Fibroblast of lung (primary cell): ENCODE results near the gene YKT6. TPM values are rescaled to one million over a fixed set of nuclear protein-coding genes. Genes with fewer than 3 reads are reported as not detected.

Source experiments
- DNase-seq, 2 donors: peaks; one replicate each; pipeline versions ENCODE4 v3.0.0 to v3.0.0-alpha.2; 2010; ENCODE audit warnings: low read depth in 2 of 2
- H2AFZ ChIP-seq: 2 replicates; pipeline ENCODE4 v1.5.1; 2012; ENCODE audit warnings: low read length, control low read depth, inconsistent platforms
- H3K27ac ChIP-seq: 2 replicates; pipeline ENCODE4 v1.5.1; 2011; ENCODE audit warnings: low read length, control low read depth; ENCODE audit not compliant: insufficient read depth
- H3K27me3 ChIP-seq: 2 replicates; pipeline ENCODE4 v1.5.1; 2011; ENCODE audit warnings: mild to moderate bottlenecking, low read length; ENCODE audit not compliant: control insufficient read depth, insufficient read depth
- H3K36me3 ChIP-seq: 2 replicates; pipeline ENCODE4 v1.5.1; 2011; ENCODE audit warnings: low read length; ENCODE audit not compliant: control insufficient read depth, insufficient read depth
- H3K4me1 ChIP-seq: 2 replicates; pipeline ENCODE4 v1.5.1; 2011; ENCODE audit warnings: low read length; ENCODE audit not compliant: control insufficient read depth, insufficient read depth; ENCODE audit errors: extremely low read depth
- H3K4me2 ChIP-seq: 2 replicates; pipeline ENCODE4 v1.5.1; 2011; ENCODE audit warnings: low read length, control low read depth; ENCODE audit not compliant: insufficient read depth; ENCODE audit errors: extremely low read depth
- H3K4me3 ChIP-seq, 4 experiments: fragments of 200-600 bp in 1 of 4; sonication (generic) in 1 of 4; replicated peaks in 1 of 4; 2 replicates each; pipeline ENCODE4 v1.5.1; 2011 to 2016; ENCODE audit warnings: low read length in 4 of 4, low read depth in 3 of 4, mild to moderate bottlenecking in 3 of 4, control low read depth in 2 of 4, inconsistent platforms in 1 of 4, mixed read lengths in 1 of 4; ENCODE audit not compliant: insufficient read depth in 1 of 4; ENCODE audit errors: control extremely low read depth in 1 of 4
- H3K79me2 ChIP-seq: 2 replicates; pipeline ENCODE4 v1.5.1; 2012; ENCODE audit warnings: mild to moderate bottlenecking, low read length, inconsistent platforms; ENCODE audit not compliant: control insufficient read depth, insufficient read depth
- H3K9ac ChIP-seq: 2 replicates; pipeline ENCODE4 v1.5.1; 2011; ENCODE audit warnings: mild to moderate bottlenecking, low read length, control low read depth; ENCODE audit not compliant: insufficient read depth
- H3K9me3 ChIP-seq: 2 replicates; pipeline ENCODE4 v1.5.1; 2012; ENCODE audit warnings: low read depth, low read length; ENCODE audit not compliant: control insufficient read depth, insufficient read depth
- H4K20me1 ChIP-seq: 2 replicates; pipeline ENCODE4 v1.5.1; 2011; ENCODE audit warnings: low read length; ENCODE audit not compliant: control insufficient read depth, insufficient read depth; ENCODE audit errors: extremely low read depth
- EZH2 ChIP-seq: IDR thresholded peaks from 2 replicates; pipeline ENCODE4 v1.5.1; 2012; ENCODE audit warnings: low read length, control low read depth, mild to moderate bottlenecking; ENCODE audit errors: missing control alignments
- polyA plus RNA-seq, 2 donors: library from polyadenylated mRNA; depleted of rRNA in 1 of 2; stranded (reverse) in 1 of 2; unstranded in 1 of 2; fragments of >200 nt; gene quantifications; 2 replicates each; pipeline ENCODE4 v1.2.1, GENCODE V29; 2011 to 2012; ENCODE audit warnings: missing spikeins in 1 of 2
- total RNA-seq: library from RNA; depleted of rRNA; stranded (reverse); fragments of >200 nt; gene quantifications from 2 replicates; pipeline ENCODE4 v1.2.1, GENCODE V29; 2014
- TF ChIP-seq, protein P1 (sequence below), 2 donors: IDR thresholded peaks in 1 of 2; conservative IDR thresholded peaks in 1 of 2; 1 replicate in 1 of 2; 2 replicates in 1 of 2; pipeline ENCODE4 v1.5.1; 2011 to 2012; ENCODE audit warnings: low read length in 2 of 2, control low read depth in 1 of 2, inconsistent platforms in 1 of 2, low read depth in 1 of 2, mild to moderate bottlenecking in 1 of 2

YKT6 gene
- total and polyA plus RNA-seq, 2 donors (not counting 1 experiment from before 2014, with no cell fraction given) = 90.0 to 99.0 TPM

DNA sequence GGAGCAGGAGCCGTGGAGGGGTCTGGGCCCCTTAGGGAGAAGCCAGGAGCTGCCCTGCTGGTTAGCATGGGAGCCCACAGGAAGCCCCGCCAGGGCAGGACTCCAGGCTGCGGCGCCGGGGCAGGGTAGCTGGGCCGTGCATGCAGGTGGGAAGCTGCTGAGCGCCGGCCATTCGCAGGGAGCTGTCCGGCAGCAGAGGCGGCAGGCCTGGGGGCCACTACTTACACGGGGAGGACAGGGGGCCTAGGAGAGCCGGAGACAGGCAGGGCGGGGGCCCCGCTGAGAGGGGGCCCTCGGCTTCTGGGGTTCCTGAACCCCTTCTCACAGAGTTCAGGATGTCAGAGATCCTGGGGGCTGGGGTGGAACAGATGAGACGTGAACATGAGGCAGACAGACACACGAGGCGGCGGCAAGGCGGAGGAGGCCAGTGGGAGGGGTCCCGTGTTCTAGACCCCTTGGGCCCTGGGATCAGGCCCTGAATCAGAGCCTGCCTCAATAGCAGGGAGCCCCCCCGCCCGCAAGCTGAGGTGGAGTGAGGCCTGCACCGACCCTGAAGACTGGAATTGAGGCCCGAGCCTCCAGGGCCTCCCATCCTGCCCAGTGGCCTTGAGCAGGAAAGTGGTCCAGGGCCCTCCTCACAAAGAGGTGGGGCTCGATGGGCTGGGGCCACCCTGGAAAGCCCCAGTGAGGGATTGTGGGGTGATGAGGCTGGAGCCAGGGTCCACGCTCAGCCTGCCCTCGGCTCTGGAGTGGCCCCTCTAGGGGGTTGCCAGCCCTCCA is 28.0 kb downstream of the YKT6 start:
- H3K9ac ChIP-seq = no peak overlapping the region
- H3K4me2 ChIP-seq = no peak overlapping the region

DNA sequence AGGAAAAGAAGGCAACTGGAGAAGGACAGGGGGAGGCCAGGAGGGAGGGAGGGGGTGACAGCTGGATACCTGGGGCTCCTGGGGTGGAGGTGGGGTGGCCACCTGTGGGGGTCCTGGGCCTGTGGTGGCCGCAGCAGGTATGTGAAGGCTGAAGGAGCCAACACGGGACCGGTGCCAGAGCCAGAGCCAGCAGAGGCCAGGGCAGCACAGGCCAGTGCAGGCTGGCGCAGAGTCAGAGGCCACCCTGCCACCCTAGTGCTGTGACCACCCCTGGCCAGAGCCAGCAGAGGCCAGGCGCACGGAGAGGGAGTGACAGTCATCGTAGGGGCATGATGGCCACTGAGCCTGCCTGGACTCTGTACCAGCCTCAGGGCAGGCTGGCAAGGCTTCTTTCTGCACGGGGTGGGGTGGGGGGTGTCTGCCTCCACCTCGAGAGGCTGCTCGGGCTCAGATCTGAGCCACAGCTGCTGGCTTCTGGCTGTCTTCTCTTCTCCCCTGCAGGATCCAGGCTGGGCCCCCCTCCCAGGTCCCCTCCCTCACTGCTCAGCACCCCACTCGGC is 28.8 kb downstream of the YKT6 start:
- no peak overlapping the region for H3K27ac ChIP-seq
- no peak for DNase-seq
- H3K4me2 ChIP-seq = no peak overlapping the region
- no peaks in the 10 kb centered on the region for H3K79me2 ChIP-seq
- no peak overlapping the region for H3K9ac ChIP-seq
- H3K9me3 ChIP-seq = no peaks in the 10 kb centered on the region
- no peaks in the 10 kb centered on the region for H3K36me3 ChIP-seq
- H3K4me1 ChIP-seq = no peaks in the 10 kb centered on the region
- H3K4me3 ChIP-seq = no peak overlapping the region
- H4K20me1 ChIP-seq = no peaks in the 10 kb centered on the region
- H3K27me3 ChIP-seq = peaks cover 16% of the 10 kb centered on the region
- no peak overlapping the region for H2AFZ ChIP-seq
- TF ChIP-seq, protein P1, sequence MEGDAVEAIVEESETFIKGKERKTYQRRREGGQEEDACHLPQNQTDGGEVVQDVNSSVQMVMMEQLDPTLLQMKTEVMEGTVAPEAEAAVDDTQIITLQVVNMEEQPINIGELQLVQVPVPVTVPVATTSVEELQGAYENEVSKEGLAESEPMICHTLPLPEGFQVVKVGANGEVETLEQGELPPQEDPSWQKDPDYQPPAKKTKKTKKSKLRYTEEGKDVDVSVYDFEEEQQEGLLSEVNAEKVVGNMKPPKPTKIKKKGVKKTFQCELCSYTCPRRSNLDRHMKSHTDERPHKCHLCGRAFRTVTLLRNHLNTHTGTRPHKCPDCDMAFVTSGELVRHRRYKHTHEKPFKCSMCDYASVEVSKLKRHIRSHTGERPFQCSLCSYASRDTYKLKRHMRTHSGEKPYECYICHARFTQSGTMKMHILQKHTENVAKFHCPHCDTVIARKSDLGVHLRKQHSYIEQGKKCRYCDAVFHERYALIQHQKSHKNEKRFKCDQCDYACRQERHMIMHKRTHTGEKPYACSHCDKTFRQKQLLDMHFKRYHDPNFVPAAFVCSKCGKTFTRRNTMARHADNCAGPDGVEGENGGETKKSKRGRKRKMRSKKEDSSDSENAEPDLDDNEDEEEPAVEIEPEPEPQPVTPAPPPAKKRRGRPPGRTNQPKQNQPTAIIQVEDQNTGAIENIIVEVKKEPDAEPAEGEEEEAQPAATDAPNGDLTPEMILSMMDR (conservative IDR thresholded peaks at IDR 0.05 in 1 of 2, IDR thresholded peaks at IDR 0.05 in 1 of 2; ENCODE audit: low read depth in 1 of 2, low read length in 2 of 2) = no peak
- no peak for TF ChIP-seq EZH2

More for the DNA sequence above, 28.0 kb downstream of the YKT6 start:
- no peaks in the 10 kb centered on the region for H3K79me2 ChIP-seq
- DNase-seq = no peak
- peaks cover 19% of the 10 kb centered on the region for H3K27me3 ChIP-seq
- TF ChIP-seq EZH2 = no peak
- TF ChIP-seq, protein P1 (conservative IDR thresholded peaks at IDR 0.05 in 1 of 2, IDR thresholded peaks at IDR 0.05 in 1 of 2; ENCODE audit: low read depth in 1 of 2, low read length in 2 of 2) = no peak
- H3K9me3 ChIP-seq = no peaks in the 10 kb centered on the region
- no peak overlapping the region for H2AFZ ChIP-seq
- H3K4me1 ChIP-seq = no peaks in the 10 kb centered on the region
- H3K4me3 ChIP-seq = no peak overlapping the region
- H4K20me1 ChIP-seq = no peaks in the 10 kb centered on the region
- no peaks in the 10 kb centered on the region for H3K36me3 ChIP-seq
- no peak overlapping the region for H3K27ac ChIP-seq

DNA sequence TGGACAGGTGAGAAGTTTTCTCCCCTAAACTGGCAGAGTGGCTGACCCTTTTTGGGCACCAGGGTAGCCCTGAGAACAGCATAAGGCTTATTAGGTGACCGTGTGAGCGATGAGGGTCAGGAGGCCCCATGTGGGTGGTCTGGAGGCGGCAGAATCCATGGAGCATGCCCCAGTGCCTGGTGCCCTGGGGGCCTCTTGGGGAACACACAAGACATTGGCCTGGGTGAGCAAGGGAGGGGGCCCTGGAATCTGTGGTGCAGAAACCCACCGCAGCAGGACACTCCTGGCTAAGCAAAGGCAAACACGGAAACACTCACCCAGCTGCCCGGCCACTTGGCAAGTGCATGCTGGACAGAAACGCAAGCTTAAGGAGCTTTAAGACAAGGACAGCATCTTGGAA is 29.5 kb downstream of the YKT6 start:
- Histone ChIP-seq H3K27me3 (peaks cover 10% of the 10 kb centered on the region), H3K4me2 (no peak overlapping the region), H4K20me1 (no peaks in the 10 kb centered on the region), H3K79me2 (no peaks in the 10 kb centered on the region), H2AFZ (no peak overlapping the region), H3K9ac (no peak overlapping the region), H3K36me3 (no peaks in the 10 kb centered on the region), H3K4me3 (no peak overlapping the region), H3K9me3 (no peaks in the 10 kb centered on the region), H3K27ac (no peak overlapping the region), H3K4me1 (no peaks in the 10 kb centered on the region)
- TF ChIP-seq EZH2 = no peak
- TF ChIP-seq, protein P1 (conservative IDR thresholded peaks at IDR 0.05 in 1 of 2, IDR thresholded peaks at IDR 0.05 in 1 of 2; ENCODE audit: low read depth in 1 of 2, low read length in 2 of 2) = no peak
- DNase-seq = no peak
